Measurements from ENCODE around the gene CCDC24. TPM values are rescaled to one million over a fixed set of nuclear protein-coding genes. Genes with fewer than 3 reads are reported as not detected.

The CCDC24 gene
- total and polyA plus RNA-seq, 10 donors, result 3.3 to 25.9 (median 5.6) TPM

DNA sequence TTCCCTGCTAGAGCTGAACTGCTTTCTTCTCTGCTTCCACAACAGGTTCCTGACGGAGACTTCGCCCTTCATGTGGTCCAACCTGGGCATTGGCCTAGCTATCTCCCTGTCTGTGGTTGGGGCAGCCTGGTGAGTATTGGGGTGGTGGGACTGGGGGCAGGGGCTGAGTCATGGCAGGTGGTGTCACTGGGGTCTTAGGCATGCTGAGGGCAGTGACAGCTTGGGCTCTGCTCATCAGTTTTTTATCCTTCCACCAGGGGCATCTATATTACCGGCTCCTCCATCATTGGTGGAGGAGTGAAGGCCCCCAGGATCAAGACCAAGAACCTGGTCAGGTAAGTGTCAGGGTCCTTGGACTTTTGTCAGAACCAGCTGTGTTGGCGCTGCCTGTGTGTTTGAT, 15.4 kb upstream of the CCDC24 start:
- peaks cover 0 to 51% (median 28%) of the 10 kb centered on the region in 6 donors for H3K36me3 ChIP-seq
- 76 to 90% (median 83%) methylated on average over 4 of the region's 4 CpGs for WGBS, 5 donors
- TF ChIP-seq POLR2A (IDR thresholded peaks at IDR 0.05) (no peak), POLR2AphosphoS5 (IDR thresholded peaks at IDR 0.05) (no peak)
- TF ChIP-seq, protein P1, sequence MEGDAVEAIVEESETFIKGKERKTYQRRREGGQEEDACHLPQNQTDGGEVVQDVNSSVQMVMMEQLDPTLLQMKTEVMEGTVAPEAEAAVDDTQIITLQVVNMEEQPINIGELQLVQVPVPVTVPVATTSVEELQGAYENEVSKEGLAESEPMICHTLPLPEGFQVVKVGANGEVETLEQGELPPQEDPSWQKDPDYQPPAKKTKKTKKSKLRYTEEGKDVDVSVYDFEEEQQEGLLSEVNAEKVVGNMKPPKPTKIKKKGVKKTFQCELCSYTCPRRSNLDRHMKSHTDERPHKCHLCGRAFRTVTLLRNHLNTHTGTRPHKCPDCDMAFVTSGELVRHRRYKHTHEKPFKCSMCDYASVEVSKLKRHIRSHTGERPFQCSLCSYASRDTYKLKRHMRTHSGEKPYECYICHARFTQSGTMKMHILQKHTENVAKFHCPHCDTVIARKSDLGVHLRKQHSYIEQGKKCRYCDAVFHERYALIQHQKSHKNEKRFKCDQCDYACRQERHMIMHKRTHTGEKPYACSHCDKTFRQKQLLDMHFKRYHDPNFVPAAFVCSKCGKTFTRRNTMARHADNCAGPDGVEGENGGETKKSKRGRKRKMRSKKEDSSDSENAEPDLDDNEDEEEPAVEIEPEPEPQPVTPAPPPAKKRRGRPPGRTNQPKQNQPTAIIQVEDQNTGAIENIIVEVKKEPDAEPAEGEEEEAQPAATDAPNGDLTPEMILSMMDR (IDR thresholded peaks at IDR 0.05 in 8 of 11, conservative IDR thresholded peaks at IDR 0.05 in 3 of 11), result no peak
- peaks cover 31 to 77% (median 63%) of the 10 kb centered on the region in 6 donors for H3K4me1 ChIP-seq
- H3K27me3 ChIP-seq (replicated peaks in 1 of 7), result peaks cover 0 to 6% (median 0%) of the 10 kb centered on the region in 7 donors
- no peaks in the 10 kb centered on the region for H3K9me3 ChIP-seq
- peak overlapping the region in 7 of 8 donors; percentile 95 to 100 (median 97) for H3K27ac ChIP-seq
- DNase-seq, result no peak
- H3K4me3 ChIP-seq, result peak overlapping the region in 7 of 8 donors; percentile 77 to 94 (median 87)
- intact Hi-C loops (cut with DNase I; ENCODE audit: low total_unique reads), result no loop called here

- WGBS, 5 donors, result 92 to 96% (median 93%) methylated on average over 8 of the region's 8 CpGs
Observed at GRCh38 chr1:43976890-43977289, 14.5 kb upstream of the CCDC24 start.

GRCh38 chr1:43977376-43978263, 13.8 kb upstream of the CCDC24 start:
- no peak for DNase-seq
- Histone ChIP-seq H3K27me3 (replicated peaks in 1 of 7) (peaks cover 0 to 6% (median 0%) of the 10 kb centered on the region in 7 donors), H3K27ac (peak overlapping the region in 2 of 8 donors; percentile 55 to 65), H3K9me3 (no peaks in the 10 kb centered on the region), H3K4me3 (peak overlapping the region in 1 of 8 donors; percentile 85), H3K4me1 (peaks cover 31 to 77% (median 61%) of the 10 kb centered on the region in 6 donors), H3K36me3 (peaks cover 0 to 35% (median 19%) of the 10 kb centered on the region in 6 donors)
- intact Hi-C loops (cut with DNase I; ENCODE audit: low total_unique reads), result no loop called here
- WGBS, 5 donors, result 82 to 90% (median 86%) methylated on average over 9 of the region's 9 CpGs
- peak in 1 of 3 donors; percentile 10 for TF ChIP-seq POLR2AphosphoS5 (IDR thresholded peaks at IDR 0.05)
- TF ChIP-seq, protein P1 (IDR thresholded peaks at IDR 0.05 in 8 of 11, conservative IDR thresholded peaks at IDR 0.05 in 3 of 11), result no peak
- TF ChIP-seq POLR2A (IDR thresholded peaks at IDR 0.05), result no peak

More at GRCh38 chr1:43976890-43977289, 14.5 kb upstream of the CCDC24 start:
- Histone ChIP-seq H3K36me3 (peaks cover 0 to 42% (median 26%) of the 10 kb centered on the region in 6 donors), H3K27me3 (replicated peaks in 1 of 7) (peaks cover 0 to 6% (median 0%) of the 10 kb centered on the region in 7 donors), H3K4me3 (peak overlapping the region in 2 of 8 donors; percentile 77 to 87), H3K4me1 (peaks cover 31 to 74% (median 61%) of the 10 kb centered on the region in 6 donors), H3K27ac (no peak overlapping the region), H3K9me3 (no peaks in the 10 kb centered on the region)
- intact Hi-C loops (cut with DNase I; ENCODE audit: low total_unique reads), result no loop called here
- DNase-seq, result peak; percentile 72
- TF ChIP-seq, protein P1 (IDR thresholded peaks at IDR 0.05 in 8 of 11, conservative IDR thresholded peaks at IDR 0.05 in 3 of 11), result no peak
- TF ChIP-seq POLR2AphosphoS5 (IDR thresholded peaks at IDR 0.05) (no peak), POLR2A (IDR thresholded peaks at IDR 0.05) (no peak)

- Histone ChIP-seq H3K4me3 (peak overlapping the region in 1 of 8 donors; percentile 85), H3K36me3 (peaks cover 0 to 29% (median 16%) of the 10 kb centered on the region in 6 donors), H3K27me3 (replicated peaks in 1 of 7) (peaks cover 0 to 6% (median 0%) of the 10 kb centered on the region in 7 donors), H3K9me3 (no peaks in the 10 kb centered on the region), H3K27ac (peak overlapping the region in 2 of 8 donors; percentile 55 to 65), H3K4me1 (peaks cover 31 to 83% (median 61%) of the 10 kb centered on the region in 6 donors)
- DNase-seq, result peak; percentile 66
- intact Hi-C loops (cut with DNase I; ENCODE audit: low total_unique reads), result no loop called here
- 52 to 77% (median 67%) methylated on average over 4 to 5 of the region's 5 CpGs for WGBS, 5 donors
- TF ChIP-seq POLR2AphosphoS5 (IDR thresholded peaks at IDR 0.05) (no peak), POLR2A (IDR thresholded peaks at IDR 0.05) (no peak)
- TF ChIP-seq, protein P1 (IDR thresholded peaks at IDR 0.05 in 8 of 11, conservative IDR thresholded peaks at IDR 0.05 in 3 of 11), result no peak
Observed at GRCh38 chr1:43978264-43978550, 13.2 kb upstream of the CCDC24 start.
